GM23338 (cell line): ENCODE results near the gene SLC19A1.

Source experiments
- CREB1 ChIP-seq: fragments of 250-450 bp; sonication (Bioruptor Pico); IDR thresholded peaks from 2 replicates; pipeline ENCODE4 v1.5.0; 2020; ENCODE audit warnings: low read depth, mild to moderate bottlenecking, moderate library complexity
- EZH2 ChIP-seq: fragments of 200-600 bp; sonication (generic); IDR thresholded peaks from one replicate; pipeline ENCODE4 v1.8.0; 2017; ENCODE audit warnings: antibody characterized with exemption, mild to moderate bottlenecking, low read depth; ENCODE audit not compliant: unreplicated experiment
- EZH2phosphoT487 ChIP-seq: fragments of 200-600 bp; sonication (generic); IDR thresholded peaks from one replicate; pipeline ENCODE4 v1.8.1; 2018; ENCODE audit warnings: antibody characterized with exemption; ENCODE audit not compliant: unreplicated experiment
- JUNB ChIP-seq: IDR thresholded peaks from one replicate; pipeline ENCODE4 v1.6.1; 2016; ENCODE audit warnings: antibody characterized with exemption; ENCODE audit not compliant: unreplicated experiment
- POLR2AphosphoS5 ChIP-seq: IDR thresholded peaks from 2 replicates; pipeline ENCODE4 v1.6.1; 2016; ENCODE audit warnings: antibody characterized with exemption, low read depth
- STAT1 ChIP-seq: IDR thresholded peaks from one replicate; pipeline ENCODE4 v1.6.1; 2016; ENCODE audit warnings: antibody characterized with exemption; ENCODE audit not compliant: unreplicated experiment
- ZNF114 ChIP-seq: fragments of 250-450 bp; sonication (Bioruptor Pico); IDR thresholded peaks from 2 replicates; pipeline ENCODE4 v1.5.0; 2020; ENCODE audit warnings: mild to moderate bottlenecking, moderate library complexity
- ZNF331 ChIP-seq: fragments of 250-450 bp; sonication (Bioruptor Pico); IDR thresholded peaks from 2 replicates; pipeline ENCODE4 v1.5.0; 2020; ENCODE audit warnings: low read depth, mild to moderate bottlenecking, moderate library complexity
- TF ChIP-seq, protein P1 (sequence below), 2 experiments: fragments of 200-600 bp in 1 of 2; sonication (generic) in 1 of 2; conservative IDR thresholded peaks; 2 replicates each; pipeline versions ENCODE4 v1.5.1 to v1.6.1; 2016 to 2017; ENCODE audit warnings: antibody characterized with exemption in 2 of 2, low read depth in 2 of 2, mild to moderate bottlenecking in 2 of 2, moderate library complexity in 1 of 2
- TF ChIP-seq, protein P2 (sequence below): IDR thresholded peaks from one replicate; pipeline ENCODE4 v1.6.1; 2018; ENCODE audit warnings: antibody characterized with exemption; ENCODE audit not compliant: unreplicated experiment
- TF ChIP-seq, protein P3 (sequence below): fragments of 250-450 bp; sonication (Bioruptor Pico); IDR thresholded peaks from 2 replicates; pipeline ENCODE4 v1.5.0; 2020; ENCODE audit warnings: mild to moderate bottlenecking, moderate library complexity

DNA sequence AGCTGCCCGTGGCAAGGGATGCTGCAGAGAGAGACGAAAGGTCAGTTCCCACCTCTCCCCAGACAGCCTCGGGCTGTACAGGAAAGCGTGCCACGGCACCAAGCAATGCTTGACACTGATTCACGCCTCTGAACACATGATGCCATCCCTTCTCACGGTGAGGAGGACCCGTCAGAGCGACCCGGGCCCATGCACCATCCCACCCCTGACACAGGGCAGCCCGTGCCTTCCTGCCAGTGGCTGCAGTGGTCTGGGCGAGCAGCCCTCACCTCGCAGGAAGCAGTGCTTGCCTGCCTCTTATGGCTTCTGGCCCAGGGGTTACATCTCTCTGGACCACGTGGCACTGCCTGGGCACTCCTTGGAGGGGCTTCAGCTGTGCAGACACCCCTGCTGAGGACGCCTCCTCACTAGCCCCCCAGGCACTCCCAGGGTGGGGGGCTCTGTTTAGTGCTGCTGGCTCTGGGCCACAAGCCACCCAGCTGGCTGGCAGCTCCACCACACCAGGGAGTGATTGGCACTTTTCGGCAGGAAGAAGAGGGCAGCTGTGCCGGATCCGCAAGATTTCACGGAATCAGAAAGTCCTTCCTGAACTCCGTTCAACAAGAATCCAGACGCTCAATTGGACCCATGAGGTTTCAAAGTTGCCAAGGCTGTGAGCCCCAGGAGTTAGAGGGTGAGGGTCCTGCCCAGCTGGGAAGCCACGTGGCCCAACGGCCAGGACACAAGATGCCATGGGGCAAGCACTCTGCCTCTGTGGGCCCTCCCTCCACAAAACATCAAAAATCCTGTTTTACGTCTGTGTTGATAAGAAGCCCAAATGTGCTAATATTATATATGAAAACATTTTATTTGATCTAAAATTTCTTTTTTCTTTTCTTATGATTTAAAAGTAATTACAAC is 34.8 kb upstream of the SLC19A1 start:
- TF ChIP-seq EZH2 (no peak), CREB1 (no peak), POLR2AphosphoS5 (no peak), STAT1 (no peak), EZH2phosphoT487 (no peak), ZNF114 (CRISPR knock-in tag) (no peak), ZNF331 (CRISPR knock-in tag) (no peak), JUNB (no peak)
- TF ChIP-seq, protein P1, sequence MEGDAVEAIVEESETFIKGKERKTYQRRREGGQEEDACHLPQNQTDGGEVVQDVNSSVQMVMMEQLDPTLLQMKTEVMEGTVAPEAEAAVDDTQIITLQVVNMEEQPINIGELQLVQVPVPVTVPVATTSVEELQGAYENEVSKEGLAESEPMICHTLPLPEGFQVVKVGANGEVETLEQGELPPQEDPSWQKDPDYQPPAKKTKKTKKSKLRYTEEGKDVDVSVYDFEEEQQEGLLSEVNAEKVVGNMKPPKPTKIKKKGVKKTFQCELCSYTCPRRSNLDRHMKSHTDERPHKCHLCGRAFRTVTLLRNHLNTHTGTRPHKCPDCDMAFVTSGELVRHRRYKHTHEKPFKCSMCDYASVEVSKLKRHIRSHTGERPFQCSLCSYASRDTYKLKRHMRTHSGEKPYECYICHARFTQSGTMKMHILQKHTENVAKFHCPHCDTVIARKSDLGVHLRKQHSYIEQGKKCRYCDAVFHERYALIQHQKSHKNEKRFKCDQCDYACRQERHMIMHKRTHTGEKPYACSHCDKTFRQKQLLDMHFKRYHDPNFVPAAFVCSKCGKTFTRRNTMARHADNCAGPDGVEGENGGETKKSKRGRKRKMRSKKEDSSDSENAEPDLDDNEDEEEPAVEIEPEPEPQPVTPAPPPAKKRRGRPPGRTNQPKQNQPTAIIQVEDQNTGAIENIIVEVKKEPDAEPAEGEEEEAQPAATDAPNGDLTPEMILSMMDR (conservative IDR thresholded peaks at IDR 0.05; ENCODE audit: low read depth in 2 of 2): no peak
- TF ChIP-seq, protein P2, sequence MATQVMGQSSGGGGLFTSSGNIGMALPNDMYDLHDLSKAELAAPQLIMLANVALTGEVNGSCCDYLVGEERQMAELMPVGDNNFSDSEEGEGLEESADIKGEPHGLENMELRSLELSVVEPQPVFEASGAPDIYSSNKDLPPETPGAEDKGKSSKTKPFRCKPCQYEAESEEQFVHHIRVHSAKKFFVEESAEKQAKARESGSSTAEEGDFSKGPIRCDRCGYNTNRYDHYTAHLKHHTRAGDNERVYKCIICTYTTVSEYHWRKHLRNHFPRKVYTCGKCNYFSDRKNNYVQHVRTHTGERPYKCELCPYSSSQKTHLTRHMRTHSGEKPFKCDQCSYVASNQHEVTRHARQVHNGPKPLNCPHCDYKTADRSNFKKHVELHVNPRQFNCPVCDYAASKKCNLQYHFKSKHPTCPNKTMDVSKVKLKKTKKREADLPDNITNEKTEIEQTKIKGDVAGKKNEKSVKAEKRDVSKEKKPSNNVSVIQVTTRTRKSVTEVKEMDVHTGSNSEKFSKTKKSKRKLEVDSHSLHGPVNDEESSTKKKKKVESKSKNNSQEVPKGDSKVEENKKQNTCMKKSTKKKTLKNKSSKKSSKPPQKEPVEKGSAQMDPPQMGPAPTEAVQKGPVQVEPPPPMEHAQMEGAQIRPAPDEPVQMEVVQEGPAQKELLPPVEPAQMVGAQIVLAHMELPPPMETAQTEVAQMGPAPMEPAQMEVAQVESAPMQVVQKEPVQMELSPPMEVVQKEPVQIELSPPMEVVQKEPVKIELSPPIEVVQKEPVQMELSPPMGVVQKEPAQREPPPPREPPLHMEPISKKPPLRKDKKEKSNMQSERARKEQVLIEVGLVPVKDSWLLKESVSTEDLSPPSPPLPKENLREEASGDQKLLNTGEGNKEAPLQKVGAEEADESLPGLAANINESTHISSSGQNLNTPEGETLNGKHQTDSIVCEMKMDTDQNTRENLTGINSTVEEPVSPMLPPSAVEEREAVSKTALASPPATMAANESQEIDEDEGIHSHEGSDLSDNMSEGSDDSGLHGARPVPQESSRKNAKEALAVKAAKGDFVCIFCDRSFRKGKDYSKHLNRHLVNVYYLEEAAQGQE: no peak
- TF ChIP-seq, protein P3, sequence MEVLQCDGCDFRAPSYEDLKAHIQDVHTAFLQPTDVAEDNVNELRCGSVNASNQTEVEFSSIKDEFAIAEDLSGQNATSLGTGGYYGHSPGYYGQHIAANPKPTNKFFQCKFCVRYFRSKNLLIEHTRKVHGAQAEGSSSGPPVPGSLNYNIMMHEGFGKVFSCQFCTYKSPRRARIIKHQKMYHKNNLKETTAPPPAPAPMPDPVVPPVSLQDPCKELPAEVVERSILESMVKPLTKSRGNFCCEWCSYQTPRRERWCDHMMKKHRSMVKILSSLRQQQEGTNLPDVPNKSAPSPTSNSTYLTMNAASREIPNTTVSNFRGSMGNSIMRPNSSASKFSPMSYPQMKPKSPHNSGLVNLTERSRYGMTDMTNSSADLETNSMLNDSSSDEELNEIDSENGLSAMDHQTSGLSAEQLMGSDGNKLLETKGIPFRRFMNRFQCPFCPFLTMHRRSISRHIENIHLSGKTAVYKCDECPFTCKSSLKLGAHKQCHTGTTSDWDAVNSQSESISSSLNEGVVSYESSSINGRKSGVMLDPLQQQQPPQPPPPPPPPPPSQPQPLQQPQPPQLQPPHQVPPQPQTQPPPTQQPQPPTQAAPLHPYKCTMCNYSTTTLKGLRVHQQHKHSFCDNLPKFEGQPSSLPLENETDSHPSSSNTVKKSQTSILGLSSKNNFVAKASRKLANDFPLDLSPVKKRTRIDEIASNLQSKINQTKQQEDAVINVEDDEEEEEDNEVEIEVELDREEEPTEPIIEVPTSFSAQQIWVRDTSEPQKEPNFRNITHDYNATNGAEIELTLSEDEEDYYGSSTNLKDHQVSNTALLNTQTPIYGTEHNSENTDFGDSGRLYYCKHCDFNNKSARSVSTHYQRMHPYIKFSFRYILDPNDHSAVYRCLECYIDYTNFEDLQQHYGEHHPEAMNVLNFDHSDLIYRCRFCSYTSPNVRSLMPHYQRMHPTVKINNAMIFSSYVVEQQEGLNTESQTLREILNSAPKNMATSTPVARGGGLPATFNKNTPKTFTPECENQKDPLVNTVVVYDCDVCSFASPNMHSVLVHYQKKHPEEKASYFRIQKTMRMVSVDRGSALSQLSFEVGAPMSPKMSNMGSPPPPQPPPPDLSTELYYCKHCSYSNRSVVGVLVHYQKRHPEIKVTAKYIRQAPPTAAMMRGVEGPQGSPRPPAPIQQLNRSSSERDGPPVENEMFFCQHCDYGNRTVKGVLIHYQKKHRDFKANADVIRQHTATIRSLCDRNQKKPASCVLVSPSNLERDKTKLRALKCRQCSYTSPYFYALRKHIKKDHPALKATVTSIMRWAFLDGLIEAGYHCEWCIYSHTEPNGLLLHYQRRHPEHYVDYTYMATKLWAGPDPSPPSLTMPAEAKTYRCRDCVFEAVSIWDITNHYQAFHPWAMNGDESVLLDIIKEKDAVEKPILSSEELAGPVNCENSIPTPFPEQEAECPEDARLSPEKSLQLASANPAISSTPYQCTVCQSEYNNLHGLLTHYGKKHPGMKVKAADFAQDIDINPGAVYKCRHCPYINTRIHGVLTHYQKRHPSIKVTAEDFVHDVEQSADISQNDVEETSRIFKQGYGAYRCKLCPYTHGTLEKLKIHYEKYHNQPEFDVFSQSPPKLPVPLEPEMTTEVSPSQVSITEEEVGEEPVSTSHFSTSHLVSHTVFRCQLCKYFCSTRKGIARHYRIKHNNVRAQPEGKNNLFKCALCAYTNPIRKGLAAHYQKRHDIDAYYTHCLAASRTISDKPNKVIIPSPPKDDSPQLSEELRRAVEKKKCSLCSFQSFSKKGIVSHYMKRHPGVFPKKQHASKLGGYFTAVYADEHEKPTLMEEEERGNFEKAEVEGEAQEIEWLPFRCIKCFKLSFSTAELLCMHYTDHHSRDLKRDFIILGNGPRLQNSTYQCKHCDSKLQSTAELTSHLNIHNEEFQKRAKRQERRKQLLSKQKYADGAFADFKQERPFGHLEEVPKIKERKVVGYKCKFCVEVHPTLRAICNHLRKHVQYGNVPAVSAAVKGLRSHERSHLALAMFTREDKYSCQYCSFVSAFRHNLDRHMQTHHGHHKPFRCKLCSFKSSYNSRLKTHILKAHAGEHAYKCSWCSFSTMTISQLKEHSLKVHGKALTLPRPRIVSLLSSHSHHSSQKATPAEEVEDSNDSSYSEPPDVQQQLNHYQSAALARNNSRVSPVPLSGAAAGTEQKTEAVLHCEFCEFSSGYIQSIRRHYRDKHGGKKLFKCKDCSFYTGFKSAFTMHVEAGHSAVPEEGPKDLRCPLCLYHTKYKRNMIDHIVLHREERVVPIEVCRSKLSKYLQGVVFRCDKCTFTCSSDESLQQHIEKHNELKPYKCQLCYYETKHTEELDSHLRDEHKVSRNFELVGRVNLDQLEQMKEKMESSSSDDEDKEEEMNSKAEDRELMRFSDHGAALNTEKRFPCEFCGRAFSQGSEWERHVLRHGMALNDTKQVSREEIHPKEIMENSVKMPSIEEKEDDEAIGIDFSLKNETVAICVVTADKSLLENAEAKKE (CRISPR knock-in tag): no peak
